ENCODE measurements around the gene NAT16.
"Not testable (repeated sequence)": the region's sequence is repeated elsewhere in the genome, so short reads cannot be mapped to it uniquely, and the experiment has no call there.

The NAT16 gene

DNA sequence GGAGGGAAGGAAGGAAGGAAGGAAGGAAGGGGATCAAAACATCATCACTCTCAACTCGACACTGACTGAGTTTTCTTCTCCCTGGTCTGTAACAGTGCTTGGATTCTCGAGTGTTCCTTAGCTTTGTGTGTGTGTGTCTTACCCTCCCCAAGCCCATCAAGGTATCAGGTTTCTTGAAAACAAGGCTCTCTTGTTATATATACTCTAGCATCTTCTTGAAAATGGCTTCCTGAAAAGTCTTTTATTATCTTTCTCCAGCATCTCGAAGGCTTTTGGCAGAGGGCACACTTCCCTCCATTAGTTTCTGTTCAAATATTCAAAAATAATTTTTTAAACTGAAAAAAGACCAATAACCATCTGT is 39.8 kb downstream of the NAT16 start:
- in situ Hi-C loops (cut with HindIII; ENCODE audit: low pct_ligation_motif_present, low pct_unique_long_range_greater_than_20kb, low sequenced_read_pairs): no loop called here

DNA sequence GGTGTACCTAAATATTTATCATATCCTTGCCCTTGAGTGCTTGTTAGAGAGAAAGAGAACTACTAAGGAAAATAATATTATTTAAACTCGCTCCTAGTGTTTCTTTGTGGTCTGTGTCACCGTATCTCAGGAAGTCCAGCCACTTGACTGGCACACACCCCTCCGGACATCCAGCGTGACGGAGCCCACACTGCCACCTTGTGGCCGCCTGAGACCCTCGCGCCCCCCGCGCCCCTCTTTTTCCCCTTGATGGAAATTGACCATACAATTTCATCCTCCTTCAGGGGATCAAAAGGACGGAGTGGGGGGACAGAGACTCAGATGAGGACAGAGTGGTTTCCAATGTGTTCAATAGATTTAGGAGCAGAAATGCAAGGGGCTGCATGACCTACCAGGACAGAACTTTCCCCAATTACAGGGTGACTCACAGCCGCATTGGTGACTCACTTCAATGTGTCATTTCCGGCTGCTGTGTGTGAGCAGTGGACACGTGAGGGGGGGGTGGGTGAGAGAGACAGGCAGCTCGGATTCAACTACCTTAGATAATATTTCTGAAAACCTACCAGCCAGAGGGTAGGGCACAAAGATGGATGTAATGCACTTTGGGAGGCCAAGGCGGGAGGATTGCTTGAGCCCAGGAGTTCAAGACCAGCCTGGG is 41.8 kb downstream of the NAT16 start:
- peak; percentile 100 for DNase-seq
- in situ Hi-C loops (cut with HindIII; ENCODE audit: low pct_ligation_motif_present, low pct_unique_long_range_greater_than_20kb, low sequenced_read_pairs): no loop called here

More for the DNA sequence above, 39.8 kb downstream of the NAT16 start:
- DNase-seq: no peak

DNA sequence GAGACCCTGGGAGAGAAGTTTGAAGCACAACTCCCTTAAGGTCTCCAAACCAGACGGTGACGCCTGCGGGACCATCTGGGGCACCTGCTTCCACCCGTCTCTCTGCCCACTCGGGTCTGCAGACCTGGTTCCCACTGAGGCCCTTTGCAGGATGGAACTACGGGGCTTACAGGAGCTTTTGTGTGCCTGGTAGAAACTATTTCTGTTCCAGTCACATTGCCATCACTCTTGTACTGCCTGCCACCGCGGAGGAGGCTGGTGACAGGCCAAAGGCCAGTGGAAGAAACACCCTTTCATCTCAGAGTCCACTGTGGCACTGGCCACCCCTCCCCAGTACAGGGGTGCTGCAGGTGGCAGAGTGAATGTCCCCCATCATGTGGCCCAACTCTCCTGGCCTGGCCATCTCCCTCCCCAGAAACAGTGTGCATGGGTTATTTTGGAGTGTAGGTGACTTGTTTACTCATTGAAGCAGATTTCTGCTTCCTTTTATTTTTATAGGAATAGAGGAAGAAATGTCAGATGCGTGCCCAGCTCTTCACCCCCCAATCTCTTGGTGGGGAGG is 42.4 kb downstream of the NAT16 start:
- DNase-seq: no peak
- in situ Hi-C loops (cut with HindIII; ENCODE audit: low pct_ligation_motif_present, low pct_unique_long_range_greater_than_20kb, low sequenced_read_pairs): no loop called here

DNA sequence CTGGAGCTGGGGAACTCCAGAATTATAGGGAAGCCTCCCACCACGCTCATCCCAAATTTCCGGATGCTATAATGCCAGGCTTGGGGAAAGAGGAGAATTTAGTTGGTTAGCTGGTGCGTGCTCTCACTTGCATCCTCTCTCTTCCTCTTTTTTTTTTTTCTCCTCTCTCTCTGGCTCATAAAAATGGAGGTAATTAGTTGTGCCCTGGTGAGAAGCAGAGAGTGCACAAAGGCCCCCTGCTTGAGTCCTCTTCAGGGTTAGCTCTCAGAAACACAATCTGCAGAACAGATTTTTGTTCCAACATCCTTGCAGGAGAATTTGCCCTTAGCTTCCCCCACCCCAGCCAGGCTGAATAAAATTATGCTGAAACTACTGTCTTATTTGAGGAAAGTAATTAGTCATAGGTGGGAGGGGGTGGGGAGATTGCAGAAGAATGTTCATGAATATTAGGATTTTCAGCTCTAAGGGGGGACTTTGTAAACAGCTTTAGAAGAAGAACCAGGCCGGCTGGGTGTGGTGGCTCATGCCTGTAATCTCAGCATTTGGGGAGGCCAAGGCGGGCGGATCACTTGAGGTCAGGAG is 45.6 kb downstream of the NAT16 start:
- in situ Hi-C loops (cut with HindIII; ENCODE audit: low pct_ligation_motif_present, low pct_unique_long_range_greater_than_20kb, low sequenced_read_pairs): no loop called here
- no peak for DNase-seq

DNA sequence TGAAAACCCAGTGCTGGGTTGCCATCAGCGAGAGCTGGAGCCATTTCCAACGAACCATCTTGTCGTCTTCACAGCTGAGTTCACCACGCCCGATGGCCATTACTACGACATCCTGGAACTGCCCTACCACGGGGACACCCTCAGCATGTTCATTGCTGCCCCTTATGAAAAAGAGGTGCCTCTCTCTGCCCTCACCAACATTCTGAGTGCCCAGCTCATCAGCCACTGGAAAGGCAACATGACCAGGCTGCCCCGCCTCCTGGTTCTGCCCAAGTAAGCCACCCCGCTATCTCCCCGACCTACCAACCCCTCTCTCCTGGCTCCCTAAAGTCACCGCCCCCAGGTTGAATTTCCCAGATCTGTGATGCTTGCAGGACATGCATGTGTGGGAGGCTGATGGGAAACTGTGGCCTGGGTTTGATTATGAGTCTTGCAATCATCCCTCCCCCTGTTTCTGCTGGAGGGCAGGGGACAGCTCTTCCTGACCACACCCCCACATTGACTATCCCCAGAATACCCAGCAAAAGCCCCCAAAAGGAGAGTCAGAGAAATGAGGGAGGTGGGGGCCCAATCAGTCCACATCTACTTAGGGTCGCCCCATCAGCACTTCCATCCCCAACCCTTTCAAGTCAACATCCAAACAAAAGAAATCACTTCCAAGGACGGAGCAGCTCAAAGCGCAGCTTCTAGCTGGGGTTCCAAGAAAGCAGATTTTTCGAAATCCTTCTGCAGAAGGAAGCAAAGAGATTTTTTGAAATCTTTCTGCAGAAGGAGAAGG is 46.3 kb downstream of the NAT16 start:
- no peak for DNase-seq
- in situ Hi-C loops (cut with HindIII; ENCODE audit: low pct_ligation_motif_present, low pct_unique_long_range_greater_than_20kb, low sequenced_read_pairs): no loop called here

DNA sequence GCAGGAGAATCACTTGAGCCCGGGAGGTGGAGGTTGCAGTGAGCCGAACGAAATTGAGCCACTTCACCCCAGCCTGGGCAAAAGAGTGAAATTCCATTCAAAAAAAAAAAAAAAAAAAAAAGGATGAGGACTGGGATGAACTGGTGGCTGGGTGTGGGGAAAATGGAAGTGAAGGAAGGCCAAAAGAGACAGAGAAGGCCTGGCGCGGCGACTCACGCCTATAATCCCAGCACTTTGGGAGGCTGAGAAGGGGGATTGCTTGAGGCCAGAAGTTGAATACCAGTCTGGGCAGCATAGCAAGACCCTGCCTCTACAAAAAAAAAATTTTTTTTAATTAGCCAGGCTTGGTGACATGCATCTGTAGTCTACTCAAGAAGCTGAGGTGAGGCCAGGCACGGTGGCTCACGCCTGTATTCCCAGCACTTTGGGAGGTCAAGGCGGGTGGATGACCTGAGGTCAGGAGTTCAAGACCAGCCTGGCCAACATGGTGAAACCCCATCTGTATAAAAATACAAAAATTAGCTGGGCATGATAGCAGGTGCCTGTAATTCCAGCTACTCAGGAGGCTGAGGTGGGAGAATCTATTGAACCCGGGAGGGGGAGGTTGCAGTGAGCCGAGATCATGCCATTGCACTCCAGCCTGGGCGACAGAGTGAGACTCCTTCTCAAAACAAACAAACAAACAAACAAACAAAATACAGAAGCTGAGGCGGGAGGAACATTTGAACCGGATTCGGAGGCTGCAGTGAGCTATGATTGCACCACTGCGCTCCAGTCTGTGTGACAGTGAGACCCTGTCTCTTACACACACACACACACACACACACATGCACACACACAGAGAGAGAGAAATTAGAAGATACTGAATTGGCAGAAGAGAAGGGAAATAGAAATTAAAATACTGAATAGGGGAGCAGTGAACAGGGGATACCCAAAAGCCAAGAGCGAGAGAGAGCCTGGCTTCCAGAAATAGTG is 47.2 kb downstream of the NAT16 start:
- in situ Hi-C loops (cut with HindIII; ENCODE audit: low pct_ligation_motif_present, low pct_unique_long_range_greater_than_20kb, low sequenced_read_pairs); DNase-seq: not testable (repeated sequence)

DNA sequence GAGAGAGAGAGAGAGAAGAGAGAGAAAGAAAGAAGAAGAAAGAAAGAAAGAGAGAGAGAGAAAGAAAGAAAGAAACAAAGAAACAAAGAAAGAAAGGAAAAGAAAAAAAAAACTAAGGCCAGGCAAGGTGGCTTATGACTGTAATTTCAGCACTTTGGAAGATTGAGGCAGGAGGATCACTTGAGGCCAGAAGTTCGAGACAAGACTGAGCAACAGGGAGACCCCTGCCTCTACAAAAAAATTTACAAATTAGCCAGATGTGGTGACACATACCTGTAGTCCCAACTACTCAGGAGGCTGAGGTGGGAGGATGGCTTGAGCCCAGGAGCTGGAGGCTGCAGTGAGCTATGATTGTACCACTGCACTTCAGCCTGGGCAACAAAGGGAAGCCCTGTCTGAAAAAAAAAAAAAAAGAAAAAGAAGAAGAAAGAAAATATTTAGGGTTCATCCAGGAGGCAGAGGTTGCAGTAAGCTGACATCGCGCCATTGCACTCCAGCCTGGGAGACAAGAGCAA is 50.4 kb downstream of the NAT16 start:
- in situ Hi-C loops (cut with HindIII; ENCODE audit: low pct_ligation_motif_present, low pct_unique_long_range_greater_than_20kb, low sequenced_read_pairs): no loop called here
- DNase-seq: no peak

DNA sequence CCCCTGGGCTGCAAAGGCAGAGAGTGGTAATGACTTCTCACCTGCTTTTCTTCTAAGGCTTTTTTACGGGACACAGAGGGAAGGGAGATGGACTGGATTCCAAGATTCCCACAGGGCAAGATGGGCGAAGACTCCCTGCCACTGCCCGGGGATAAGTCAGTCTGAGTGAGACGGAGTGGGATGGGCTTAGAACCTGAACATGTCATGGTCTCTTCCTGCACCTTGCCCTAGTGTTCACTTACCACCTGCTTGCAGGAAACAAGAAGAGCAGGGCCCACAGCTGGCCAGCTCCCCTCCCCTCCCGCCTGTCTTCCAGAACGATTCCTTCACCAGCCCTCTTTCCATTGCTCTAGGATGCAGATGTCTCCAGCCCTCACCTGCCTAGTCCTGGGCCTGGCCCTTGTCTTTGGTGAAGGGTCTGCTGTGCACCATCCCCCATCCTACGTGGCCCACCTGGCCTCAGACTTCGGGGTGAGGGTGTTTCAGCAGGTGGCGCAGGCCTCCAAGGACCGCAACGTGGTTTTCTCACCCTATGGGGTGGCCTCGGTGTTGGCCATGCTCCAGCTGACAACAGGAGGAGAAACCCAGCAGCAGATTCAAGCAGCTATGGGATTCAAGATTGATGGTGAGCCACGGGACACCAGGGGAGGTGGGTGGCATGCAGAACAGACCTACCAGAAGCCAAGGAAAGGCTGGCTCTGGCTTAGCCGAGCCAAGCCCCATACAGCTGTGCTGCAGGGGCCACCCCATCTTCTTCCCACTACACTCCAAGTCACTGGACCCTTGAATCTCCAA is 51.9 kb downstream of the NAT16 start:
- no peak for DNase-seq
- in situ Hi-C loops (cut with HindIII; ENCODE audit: low pct_ligation_motif_present, low pct_unique_long_range_greater_than_20kb, low sequenced_read_pairs): no loop called here

DNA sequence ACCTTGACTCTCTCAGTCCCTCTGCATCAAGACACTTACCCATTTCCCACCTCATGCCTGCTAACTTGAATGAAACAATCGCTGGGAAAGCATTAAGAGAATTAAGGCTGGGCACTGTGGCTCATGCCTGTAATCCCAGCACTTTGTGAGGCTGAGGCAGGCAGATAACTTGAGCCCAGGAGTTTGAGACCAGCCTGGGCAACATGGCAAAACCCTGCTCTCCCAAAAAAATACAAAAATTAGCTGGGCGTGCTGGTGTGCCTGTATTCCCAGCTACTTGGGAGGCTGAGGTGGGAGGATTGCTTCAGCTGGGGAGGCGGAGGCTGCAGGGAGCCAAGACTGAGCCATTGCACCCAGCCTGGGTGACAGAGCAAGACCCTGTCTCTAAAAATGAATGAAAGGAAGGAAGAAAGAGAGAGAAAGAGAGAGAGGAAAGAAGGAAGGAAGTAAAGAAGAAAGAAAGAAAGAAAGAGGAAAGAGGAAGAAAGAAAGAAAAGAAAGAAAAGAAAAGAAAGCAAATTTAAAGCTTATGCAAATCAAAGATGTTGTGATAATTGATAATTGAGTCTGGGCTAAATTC is 52.5 kb downstream of the NAT16 start:
- in situ Hi-C loops (cut with HindIII; ENCODE audit: low pct_ligation_motif_present, low pct_unique_long_range_greater_than_20kb, low sequenced_read_pairs): no loop called here
- DNase-seq: no peak

DNA sequence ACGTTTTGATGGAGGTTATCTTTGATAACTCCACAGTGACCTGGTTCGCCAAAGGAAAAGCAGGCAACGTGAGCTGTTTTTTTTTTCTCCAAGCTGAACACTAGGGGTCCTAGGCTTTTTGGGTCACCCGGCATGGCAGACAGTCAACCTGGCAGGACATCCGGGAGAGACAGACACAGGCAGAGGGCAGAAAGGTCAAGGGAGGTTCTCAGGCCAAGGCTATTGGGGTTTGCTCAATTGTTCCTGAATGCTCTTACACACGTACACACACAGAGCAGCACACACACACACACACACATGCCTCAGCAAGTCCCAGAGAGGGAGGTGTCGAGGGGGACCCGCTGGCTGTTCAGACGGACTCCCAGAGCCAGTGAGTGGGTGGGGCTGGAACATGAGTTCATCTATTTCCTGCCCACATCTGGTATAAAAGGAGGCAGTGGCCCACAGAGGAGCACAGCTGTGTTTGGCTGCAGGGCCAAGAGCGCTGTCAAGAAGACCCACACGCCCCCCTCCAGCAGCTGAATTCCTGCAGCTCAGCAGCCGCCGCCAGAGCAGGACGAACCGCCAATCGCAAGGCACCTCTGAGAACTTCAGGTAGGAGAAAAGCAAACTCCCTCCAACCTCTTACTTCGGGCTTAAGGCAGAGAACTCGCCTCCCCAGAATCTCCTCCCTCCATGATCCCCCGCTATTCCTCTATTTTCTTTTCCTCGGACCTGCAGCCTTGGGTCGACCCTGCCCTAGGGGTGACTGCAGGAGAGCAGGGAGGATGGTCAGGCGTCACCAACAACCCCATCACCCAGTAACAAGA is 53.2 kb downstream of the NAT16 start, which contains the start of gene SERPINE1:
Gene SERPINE1 (plus strand): TSS at position 454 of the 809 bp plus-strand sequence. CDS start 1,290 bp downstream, outside the sequence.
- in situ Hi-C loops (cut with HindIII; ENCODE audit: low pct_ligation_motif_present, low pct_unique_long_range_greater_than_20kb, low sequenced_read_pairs): no loop called here
- DNase-seq: no peak

DNA sequence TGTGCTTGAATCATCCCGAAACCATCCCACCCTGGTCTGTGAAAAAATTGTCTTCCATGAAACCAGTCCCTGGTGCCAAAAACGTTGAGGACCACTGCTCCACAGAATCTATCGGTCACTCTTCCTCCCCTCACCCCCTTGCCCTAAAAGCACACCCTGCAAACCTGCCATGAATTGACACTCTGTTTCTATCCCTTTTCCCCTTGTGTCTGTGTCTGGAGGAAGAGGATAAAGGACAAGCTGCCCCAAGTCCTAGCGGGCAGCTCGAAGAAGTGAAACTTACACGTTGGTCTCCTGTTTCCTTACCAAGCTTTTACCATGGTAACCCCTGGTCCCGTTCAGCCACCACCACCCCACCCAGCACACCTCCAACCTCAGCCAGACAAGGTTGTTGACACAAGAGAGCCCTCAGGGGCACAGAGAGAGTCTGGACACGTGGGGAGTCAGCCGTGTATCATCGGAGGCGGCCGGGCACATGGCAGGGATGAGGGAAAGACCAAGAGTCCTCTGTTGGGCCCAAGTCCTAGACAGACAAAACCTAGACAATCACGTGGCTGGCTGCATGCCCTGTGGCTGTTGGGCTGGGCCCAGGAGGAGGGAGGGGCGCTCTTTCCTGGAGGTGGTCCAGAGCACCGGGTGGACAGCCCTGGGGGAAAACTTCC is 54.0 kb downstream of the NAT16 start:
- no peak for DNase-seq
- in situ Hi-C loops (cut with HindIII; ENCODE audit: low pct_ligation_motif_present, low pct_unique_long_range_greater_than_20kb, low sequenced_read_pairs): no loop called here

DNA sequence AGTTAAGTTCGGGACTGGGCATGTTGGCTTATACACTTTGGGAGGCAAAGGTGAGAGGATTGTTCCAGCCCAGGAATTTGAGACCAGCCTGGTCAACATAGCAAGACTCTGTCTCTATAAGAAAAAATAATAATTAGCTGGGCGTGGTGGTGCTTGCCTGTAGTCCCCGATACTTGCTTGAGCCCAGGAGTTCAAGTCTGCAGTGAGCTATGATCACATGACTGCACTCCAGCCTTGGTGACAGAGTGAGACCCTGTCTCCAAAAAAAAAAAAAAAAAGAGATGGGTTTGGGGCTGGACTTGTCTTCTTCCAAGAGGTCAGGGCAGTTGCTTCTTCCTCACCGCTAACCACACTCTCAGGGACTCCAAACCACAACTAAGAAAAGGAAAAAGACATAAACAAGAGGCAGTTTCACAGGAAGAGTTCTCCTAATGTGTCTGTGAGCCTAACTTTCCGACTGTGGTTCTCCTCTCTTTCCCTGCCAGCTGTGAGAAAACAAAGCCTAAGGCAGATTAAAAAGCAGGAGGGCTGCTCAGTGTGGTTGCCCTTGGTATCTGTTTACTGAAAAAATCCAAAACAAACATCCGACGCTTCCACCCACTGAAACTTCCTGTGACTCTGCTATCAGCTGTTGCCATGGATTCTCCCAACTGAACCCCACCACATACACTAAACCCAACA is 55.6 kb downstream of the NAT16 start:
- in situ Hi-C loops (cut with HindIII; ENCODE audit: low pct_ligation_motif_present, low pct_unique_long_range_greater_than_20kb, low sequenced_read_pairs): no loop called here
- DNase-seq: no peak

DNA sequence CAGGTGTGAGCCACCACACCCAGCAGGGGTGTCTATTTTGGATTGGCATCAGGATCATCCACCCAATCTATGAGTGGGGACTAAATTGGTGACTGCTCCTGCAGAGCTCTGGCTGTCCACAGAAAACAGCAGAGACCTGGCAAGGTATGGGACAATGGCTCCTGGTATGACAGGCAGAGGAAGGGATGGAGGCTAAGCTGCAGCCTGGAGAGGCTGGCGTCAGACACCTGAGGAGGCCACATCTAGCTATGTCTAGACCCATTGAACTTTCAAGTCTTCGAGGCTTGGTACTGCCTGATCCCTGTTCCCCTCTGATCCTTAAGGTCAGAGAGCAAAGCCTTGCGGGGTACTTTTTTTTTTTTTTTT is 56.4 kb downstream of the NAT16 start:
- no peak for DNase-seq
- in situ Hi-C loops (cut with HindIII; ENCODE audit: low pct_ligation_motif_present, low pct_unique_long_range_greater_than_20kb, low sequenced_read_pairs): no loop called here

DNA sequence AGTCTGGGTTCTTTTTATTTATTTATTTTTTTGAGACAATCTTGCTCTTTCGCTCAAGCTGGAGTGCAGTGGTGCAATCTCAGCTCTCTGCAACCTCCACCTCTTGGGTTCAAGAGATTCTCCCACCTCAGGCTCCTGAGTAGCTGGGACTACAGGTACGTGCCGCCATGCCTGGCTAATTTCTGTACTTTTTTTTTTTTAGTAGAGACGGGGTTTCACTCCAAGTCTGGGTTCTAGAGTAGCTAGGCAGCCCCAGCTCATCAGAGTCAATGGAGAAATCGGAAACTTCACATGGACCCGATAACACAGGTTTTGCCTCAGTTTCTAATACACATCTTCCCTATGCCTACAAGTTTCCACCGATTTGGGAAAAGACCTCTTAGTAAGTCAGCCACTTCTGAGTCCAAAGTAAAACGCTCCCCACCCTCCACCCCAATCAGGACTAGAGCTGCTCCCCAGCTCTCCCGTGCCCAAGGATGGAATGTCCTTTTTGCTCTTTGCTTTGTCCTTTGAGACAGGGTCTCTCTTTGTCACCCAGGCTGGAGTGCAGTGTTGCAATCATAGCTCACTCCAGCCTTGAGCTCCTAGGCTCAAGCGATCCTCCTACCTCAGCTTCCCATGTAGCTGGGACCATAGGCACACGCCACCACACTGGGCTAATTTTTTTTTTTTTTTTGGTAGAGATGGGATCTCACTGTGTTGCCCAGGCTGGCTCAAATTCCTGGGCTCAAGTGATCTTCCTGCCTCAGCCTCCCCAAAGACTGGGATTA is 57.0 kb downstream of the NAT16 start:
- in situ Hi-C loops (cut with HindIII; ENCODE audit: low pct_ligation_motif_present, low pct_unique_long_range_greater_than_20kb, low sequenced_read_pairs): no loop called here

More for the DNA sequence above, 57.0 kb downstream of the NAT16 start:
- no peak for DNase-seq

Data from ACHN (cell line).